Neural cell (in vitro differentiated cells): Measurements from ENCODE around the gene SLC19A1.

ENCODE experiments used
- CTCF ChIP-seq: fragments of 450-650 bp; IDR thresholded peaks from 2 replicates; pipeline ENCODE4 v1.5.1; 2014; ENCODE audit warnings: antibody characterized with exemption, mild to moderate bottlenecking, moderate library complexity; ENCODE audit not compliant: poor library complexity, severe bottlenecking
- EP300 ChIP-seq: fragments of 450-650 bp; conservative IDR thresholded peaks from 2 replicates; pipeline ENCODE4 v1.6.1; 2014; ENCODE audit warnings: antibody characterized with exemption, mild to moderate bottlenecking, moderate library complexity; ENCODE audit not compliant: poor library complexity, severe bottlenecking
- EZH2 ChIP-seq: fragments of 200-600, 300-800 bp; shearing (Covaris generic), sonication (generic); IDR thresholded peaks from 2 replicates; pipeline ENCODE4 v1.6.1; 2014; ENCODE audit warnings: antibody characterized with exemption, low read length, borderline replicate concordance, mild to moderate bottlenecking; ENCODE audit not compliant: insufficient read depth, poor library complexity, severe bottlenecking
- POLR2AphosphoS5 ChIP-seq: IDR thresholded peaks from 2 replicates; pipeline ENCODE4 v1.6.1; 2012
- RAD21 ChIP-seq: fragments of 450-650 bp; conservative IDR thresholded peaks from 2 replicates; pipeline ENCODE4 v1.6.1; 2014; ENCODE audit warnings: antibody characterized with exemption, mild to moderate bottlenecking, moderate library complexity
- REST ChIP-seq: IDR thresholded peaks from 2 replicates; pipeline ENCODE4 v1.6.1; 2012; ENCODE audit warnings: borderline replicate concordance
- TAF1 ChIP-seq: IDR thresholded peaks from 2 replicates; pipeline ENCODE4 v1.6.1; 2012; ENCODE audit warnings: low read depth

- TF ChIP-seq CTCF (no peak), RAD21 (no peak), TAF1 (no peak), EZH2 (no peak), EP300 (no peak), POLR2AphosphoS5 (no peak), REST (no peak)
Observed at GRCh38 chr21:45488931-45489721, 53.1 kb downstream of the SLC19A1 start.
